ENCODE measurements around the gene GAB2.

- TF ChIP-seq, protein P1, sequence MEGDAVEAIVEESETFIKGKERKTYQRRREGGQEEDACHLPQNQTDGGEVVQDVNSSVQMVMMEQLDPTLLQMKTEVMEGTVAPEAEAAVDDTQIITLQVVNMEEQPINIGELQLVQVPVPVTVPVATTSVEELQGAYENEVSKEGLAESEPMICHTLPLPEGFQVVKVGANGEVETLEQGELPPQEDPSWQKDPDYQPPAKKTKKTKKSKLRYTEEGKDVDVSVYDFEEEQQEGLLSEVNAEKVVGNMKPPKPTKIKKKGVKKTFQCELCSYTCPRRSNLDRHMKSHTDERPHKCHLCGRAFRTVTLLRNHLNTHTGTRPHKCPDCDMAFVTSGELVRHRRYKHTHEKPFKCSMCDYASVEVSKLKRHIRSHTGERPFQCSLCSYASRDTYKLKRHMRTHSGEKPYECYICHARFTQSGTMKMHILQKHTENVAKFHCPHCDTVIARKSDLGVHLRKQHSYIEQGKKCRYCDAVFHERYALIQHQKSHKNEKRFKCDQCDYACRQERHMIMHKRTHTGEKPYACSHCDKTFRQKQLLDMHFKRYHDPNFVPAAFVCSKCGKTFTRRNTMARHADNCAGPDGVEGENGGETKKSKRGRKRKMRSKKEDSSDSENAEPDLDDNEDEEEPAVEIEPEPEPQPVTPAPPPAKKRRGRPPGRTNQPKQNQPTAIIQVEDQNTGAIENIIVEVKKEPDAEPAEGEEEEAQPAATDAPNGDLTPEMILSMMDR (IDR thresholded peaks at IDR 0.05): no peak
- TF ChIP-seq POLR2A (IDR thresholded peaks at IDR 0.05): no peak
- TF ChIP-seq EP300 (IDR thresholded peaks at IDR 0.05): no peak
Measured at GRCh38 chr11:78212586-78213371, 204.8 kb downstream of the GAB2 start.

Data from tibial nerve (tissue), 4 donors.